ENCODE measurements around the gene PLEKHJ1. TPM values are rescaled to one million over a fixed set of nuclear protein-coding genes. Genes with fewer than 3 reads are reported as not detected.
A peak's percentile ranks its signal among the peaks of the same experiment; 100 is the strongest.

Gene PLEKHJ1
- total and polyA plus RNA-seq, 2 of the 13 experiments (the other 11 are each of a cell fraction or from before 2014, with no cell fraction given): 70.5 to 130 TPM

- TF ChIP-seq MXD4 (CRISPR knock-in tag; IDR thresholded peaks at IDR 0.05): no peak
- TF ChIP-seq PPARG (CRISPR knock-in tag; conservative IDR thresholded peaks at IDR 0.05): no peak
- TF ChIP-seq IKZF5 (CRISPR knock-in tag; IDR thresholded peaks at IDR 0.05): peak; percentile 41; the same call in 1 of the 2 replicates
- TF ChIP-seq ESRRA (CRISPR knock-in tag; IDR thresholded peaks at IDR 0.05; ENCODE audit: low read depth): no peak
- TF ChIP-seq ARNTL (CRISPR knock-in tag; IDR thresholded peaks at IDR 0.05): no peak
- TF ChIP-seq ZMYM2 (CRISPR knock-in tag; IDR thresholded peaks at IDR 0.05): 0 out of 2 replicates have a peak, but pooled peaks have one; percentile 19
- TF ChIP-seq RERE (CRISPR knock-in tag; IDR thresholded peaks at IDR 0.05; ENCODE audit: low read depth): no peak
- no peak for TF ChIP-seq ZNF7 (CRISPR knock-in tag; IDR thresholded peaks at IDR 0.05)
- no peak for TF ChIP-seq ZNF512 (CRISPR knock-in tag; IDR thresholded peaks at IDR 0.05)
- no peak for TF ChIP-seq ZFP90 (CRISPR knock-in tag; IDR thresholded peaks at IDR 0.05; ENCODE audit: borderline replicate concordance)
- 0 out of 2 replicates have a peak, but pooled peaks have one; percentile 44 for TF ChIP-seq ZNF644 (CRISPR knock-in tag; IDR thresholded peaks at IDR 0.05; ENCODE audit: low read depth)
- no peak for TF ChIP-seq THAP8 (CRISPR knock-in tag; IDR thresholded peaks at IDR 0.05; ENCODE audit: borderline replicate concordance)
- TF ChIP-seq SP140L (CRISPR knock-in tag; IDR thresholded peaks at IDR 0.05; ENCODE audit: borderline replicate concordance): no peak
- no peak for TF ChIP-seq REST (IDR thresholded peaks at IDR 0.05; ENCODE audit: borderline replicate concordance in 1 of 2, low read depth in 1 of 2, low read length in 2 of 2)
- TF ChIP-seq KAT8 (CRISPR knock-in tag; IDR thresholded peaks at IDR 0.05): peak; percentile 57; the same call in 1 of the 2 replicates
- TF ChIP-seq TBP (CRISPR knock-in tag; IDR thresholded peaks at IDR 0.05): no peak
These were observed 6.0 kb upstream of the PLEKHJ1 start (continued) for GRCh38 chr19:2242092-2242537.
